Mesothelial cell of epicardium (in vitro differentiated cells): Measurements from ENCODE around the gene CIB4. TPM values are rescaled to one million over a fixed set of nuclear protein-coding genes. Genes with fewer than 3 reads are reported as not detected.

Experiments
- DNase-seq, 2 experiments: peaks; one replicate each; pipeline ENCODE4 v3.0.0; 2021; ENCODE audit warnings: low spot score in 2 of 2; ENCODE audit not compliant: unreplicated experiment in 2 of 2
- H3K27ac Mint-ChIP-seq: 2 replicates; pipeline ENCODE4 v1.8.0; 2021; ENCODE audit warnings: mixed read lengths
- H3K27me3 Mint-ChIP-seq: 2 replicates; pipeline ENCODE4 v1.8.0; 2021; ENCODE audit warnings: low read depth, mixed read lengths
- H3K36me3 Mint-ChIP-seq: 2 replicates; pipeline ENCODE4 v1.8.0; 2021; ENCODE audit warnings: mixed read lengths
- H3K4me1 Mint-ChIP-seq: 2 replicates; pipeline ENCODE4 v1.8.0; 2021; ENCODE audit warnings: mixed read lengths
- H3K4me3 Mint-ChIP-seq: 2 replicates; pipeline ENCODE4 v1.8.0; 2021; ENCODE audit warnings: mild to moderate bottlenecking, moderate library complexity, mixed read lengths
- H3K9me3 Mint-ChIP-seq: 2 replicates; pipeline ENCODE4 v1.8.0; 2021; ENCODE audit warnings: mixed read lengths
- CTCF ChIP-seq: fragments of 200-600 bp; sonication (generic); IDR thresholded peaks from one replicate; pipeline ENCODE4 v1.5.0; 2021; ENCODE audit warnings: antibody characterized with exemption; ENCODE audit not compliant: unreplicated experiment
- total RNA-seq: library from RNA; stranded (reverse); gene quantifications from 3 replicates; pipeline ENCODE4 v1.2.1, GENCODE V29; 2021

CIB4 gene
- total RNA-seq, 1 donor from 2014 or later = not detected

DNA sequence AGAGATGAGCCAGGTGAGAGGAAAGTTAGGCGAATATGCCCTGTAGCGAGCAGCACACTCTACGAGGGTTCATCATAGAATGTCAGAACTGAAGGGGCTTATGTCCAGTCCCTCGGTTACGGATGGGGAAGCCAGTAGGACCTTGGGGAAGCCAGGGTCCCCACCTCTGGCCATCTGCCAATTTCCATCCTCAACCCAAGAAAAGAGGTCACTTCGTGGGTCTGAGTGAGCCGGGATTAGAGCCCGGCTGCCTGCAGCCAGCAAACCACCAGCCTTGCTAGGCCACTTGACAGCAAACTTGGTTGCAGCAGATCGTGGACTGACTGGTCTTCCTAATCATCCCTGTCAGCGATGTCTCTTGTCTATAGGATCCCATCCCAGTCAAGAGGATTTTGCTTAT, 11.4 kb downstream of the CIB4 start:
- no peak overlapping the region for H3K4me3 Mint-ChIP-seq

DNA sequence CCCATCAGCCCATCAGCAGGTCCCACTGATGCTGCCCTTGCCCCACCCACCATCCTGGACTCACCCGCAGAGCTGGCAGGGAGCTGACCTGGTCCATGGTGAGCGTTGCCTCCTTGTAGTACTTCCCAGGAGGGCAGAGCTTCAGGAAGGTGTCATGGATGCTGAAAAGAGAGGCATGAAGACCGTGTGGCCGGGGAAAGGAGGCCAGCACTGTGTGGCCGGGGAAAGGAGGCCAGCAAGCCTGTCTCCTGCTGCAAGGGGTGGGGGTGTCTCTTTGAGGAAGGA, 11.9 kb downstream of the CIB4 start:
- Mint-ChIP-seq H3K9me3 (peaks cover 5% of the 10 kb centered on the region), H3K27me3 (no peaks in the 10 kb centered on the region), H3K36me3 (no peaks in the 10 kb centered on the region), H3K4me3 (no peak overlapping the region), H3K4me1 (peaks cover 40% of the 10 kb centered on the region), H3K27ac (no peak overlapping the region)
- TF ChIP-seq CTCF = no peak
- no peak for DNase-seq

More for the DNA sequence above, 11.4 kb downstream of the CIB4 start:
- DNase-seq = no peak
- no peak for TF ChIP-seq CTCF
- H3K4me1 Mint-ChIP-seq = peaks cover 40% of the 10 kb centered on the region
- H3K27me3 Mint-ChIP-seq = no peaks in the 10 kb centered on the region
- no peak overlapping the region for H3K27ac Mint-ChIP-seq
- peaks cover 5% of the 10 kb centered on the region for H3K9me3 Mint-ChIP-seq
- no peaks in the 10 kb centered on the region for H3K36me3 Mint-ChIP-seq

GRCh38 chr2:26628561-26629345, 12.4 kb downstream of the CIB4 start:
- no peaks in the 10 kb centered on the region for H3K36me3 Mint-ChIP-seq
- no peak for DNase-seq
- no peaks in the 10 kb centered on the region for H3K27me3 Mint-ChIP-seq
- H3K4me1 Mint-ChIP-seq = peaks cover 39% of the 10 kb centered on the region
- H3K4me3 Mint-ChIP-seq = no peak overlapping the region
- H3K27ac Mint-ChIP-seq = no peak overlapping the region
- H3K9me3 Mint-ChIP-seq = peaks cover 5% of the 10 kb centered on the region
- no peak for TF ChIP-seq CTCF

GRCh38 chr2:26627350-26628105, 13.6 kb downstream of the CIB4 start:
- TF ChIP-seq CTCF = no peak
- no peaks in the 10 kb centered on the region for H3K27me3 Mint-ChIP-seq
- no peaks in the 10 kb centered on the region for H3K36me3 Mint-ChIP-seq
- peaks cover 5% of the 10 kb centered on the region for H3K9me3 Mint-ChIP-seq
- no peak overlapping the region for H3K27ac Mint-ChIP-seq
- DNase-seq = no peak
- H3K4me3 Mint-ChIP-seq = no peak overlapping the region
- peaks cover 31% of the 10 kb centered on the region for H3K4me1 Mint-ChIP-seq

DNA sequence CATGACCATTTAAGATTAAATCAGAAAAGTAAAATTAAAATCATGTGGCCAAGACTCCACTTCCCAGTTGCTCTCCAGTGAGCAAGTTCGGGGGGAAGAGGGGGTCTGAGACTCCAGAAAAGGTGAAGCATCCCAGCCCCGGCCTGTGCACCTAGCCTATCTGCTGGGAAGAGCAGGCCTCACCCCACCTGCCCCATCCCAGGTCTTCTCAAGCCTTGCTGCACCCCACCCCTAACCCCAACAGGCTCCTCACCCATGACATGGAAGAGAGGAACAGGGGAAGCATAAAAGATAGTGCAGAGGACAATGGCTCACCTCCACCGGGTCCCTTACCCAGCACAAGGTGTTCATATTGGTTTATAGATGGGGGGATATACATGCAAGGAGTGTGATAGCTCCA, 14.6 kb downstream of the CIB4 start:
- peaks cover 23% of the 10 kb centered on the region for H3K4me1 Mint-ChIP-seq
- H3K4me3 Mint-ChIP-seq = no peak overlapping the region
- H3K27me3 Mint-ChIP-seq = peaks cover 3% of the 10 kb centered on the region
- no peak for DNase-seq
- H3K9me3 Mint-ChIP-seq = peaks cover 8% of the 10 kb centered on the region
- no peak for TF ChIP-seq CTCF
- no peak overlapping the region for H3K27ac Mint-ChIP-seq
- peaks cover 1% of the 10 kb centered on the region for H3K36me3 Mint-ChIP-seq
